SK-N-SH (cell line): ENCODE data around the gene AK4. TPM values are rescaled to one million over a fixed set of nuclear protein-coding genes. Genes with fewer than 3 reads are reported as not detected.

Experiments
- CTCF ChIA-PET: fragments of 300-600, 350-600 bp; formaldehyde crosslinking; extraction: SDS; loops from one replicate; lab custom pipeline; 2021; lab: Yijun Ruan, JAX
- POLR2A ChIA-PET: fragments of 350-600 bp; sonication (Branson Sonifier 250); formaldehyde crosslinking; extraction: SDS; loops from one replicate; lab custom pipeline; 2020; ENCODE audit warnings: antibody characterized with exemption, inconsistent platforms; lab: Yijun Ruan, JAX
- DNase-seq: peaks from one replicate; pipeline ENCODE4 v3.0.0; 2012
- H2AFZ ChIP-seq: fragments of 200-600 bp; sonication (generic); 2 replicates; pipeline ENCODE4 v1.8.1; 2016; ENCODE audit warnings: antibody characterized with exemption, mild to moderate bottlenecking, low read depth
- H3F3A ChIP-seq: fragments of 200-600 bp; sonication (generic); replicated peaks from 2 replicates; pipeline ENCODE3; 2016; ENCODE audit warnings: antibody characterized with exemption, mild to moderate bottlenecking; ENCODE audit not compliant: insufficient read depth
- H3K27ac ChIP-seq, 2 experiments: fragments of 200-500 bp in 1 of 2; fragments of 200-600 bp in 1 of 2; sonication (Bioruptor generic) in 1 of 2; sonication (generic), shearing (Covaris generic) in 1 of 2; 2 replicates each; pipeline versions ENCODE4 v1.5.1 to v1.6.1; 2014 to 2016; ENCODE audit warnings: low read depth in 2 of 2, inconsistent platforms in 1 of 2, low read length in 1 of 2, mild to moderate bottlenecking in 1 of 2, mixed read lengths in 1 of 2
- H3K27me3 ChIP-seq: fragments of 200-600 bp; sonication (generic), shearing (Covaris generic); 2 replicates; pipeline ENCODE4 v1.6.1; 2016; ENCODE audit warnings: mixed run types; ENCODE audit not compliant: insufficient read depth
- H3K36me3 ChIP-seq, 2 experiments: fragments of 200-500 bp in 1 of 2; fragments of 200-600 bp in 1 of 2; sonication (Bioruptor generic) in 1 of 2; sonication (generic) in 1 of 2; replicated peaks in 1 of 2; 2 replicates each; pipeline versions ENCODE3 to v1.5.1; 2014 to 2016; ENCODE audit warnings: low read length in 1 of 2, mild to moderate bottlenecking in 1 of 2; ENCODE audit not compliant: insufficient read depth in 2 of 2, control insufficient read depth in 1 of 2
- H3K4me1 ChIP-seq, 2 experiments: fragments of 200-500 bp in 1 of 2; fragments of 200-600 bp in 1 of 2; sonication (Bioruptor generic) in 1 of 2; sonication (generic), shearing (Covaris generic) in 1 of 2; 2 replicates each; pipeline versions ENCODE4 v1.5.1 to v1.6.1; 2014 to 2016; ENCODE audit warnings: low read depth in 1 of 2, low read length in 1 of 2, mixed run types in 1 of 2; ENCODE audit not compliant: insufficient read depth in 2 of 2, control insufficient read depth in 1 of 2
- H3K4me2 ChIP-seq: fragments of 200-600 bp; sonication (generic), shearing (Covaris generic); 2 replicates; pipeline ENCODE4 v1.6.1; 2017; ENCODE audit warnings: mixed run types
- H3K4me3 ChIP-seq, 2 experiments: fragments of 200-500 bp in 1 of 2; fragments of 200-600 bp in 1 of 2; sonication (Bioruptor generic) in 1 of 2; sonication (generic), shearing (Covaris generic) in 1 of 2; 2 replicates each; pipeline versions ENCODE4 v1.5.1 to v1.8.1; 2014 to 2016; ENCODE audit warnings: low read depth in 2 of 2, inconsistent platforms in 1 of 2, low read length in 1 of 2, mild to moderate bottlenecking in 1 of 2, mixed read lengths in 1 of 2, moderate library complexity in 1 of 2
- H3K79me2 ChIP-seq: fragments of 200-600 bp; sonication (generic); 2 replicates; pipeline ENCODE4 v1.8.1; 2017; ENCODE audit warnings: mild to moderate bottlenecking; ENCODE audit not compliant: insufficient read depth
- H3K9ac ChIP-seq: fragments of 200-600 bp; sonication (generic); 2 replicates; pipeline ENCODE4 v1.6.1; 2017; ENCODE audit warnings: mixed run types
- H3K9me2 ChIP-seq: fragments of 200-600 bp; sonication (generic); 2 replicates; pipeline ENCODE4 v1.6.1; 2017; ENCODE audit warnings: mixed run types
- H3K9me3 ChIP-seq: fragments of 200-600 bp; sonication (generic); 2 replicates; pipeline ENCODE4 v1.6.1; 2017; ENCODE audit warnings: mixed run types, mild to moderate bottlenecking, moderate library complexity
- H4K20me1 ChIP-seq: fragments of 200-600 bp; sonication (generic); 2 replicates; pipeline ENCODE4 v1.6.1; 2017; ENCODE audit warnings: mild to moderate bottlenecking, mixed run types; ENCODE audit not compliant: insufficient read depth
- CHD2 ChIP-seq: fragments of 150-350 bp; IDR thresholded peaks from 2 replicates; pipeline ENCODE4 v1.6.1; 2018; ENCODE audit warnings: low read length; ENCODE audit not compliant: partially characterized antibody
- EP300 ChIP-seq, 2 experiments: IDR thresholded peaks; 2 replicates each; pipeline versions ENCODE4 v1.4.0 to v1.6.1; 2012; ENCODE audit warnings: borderline replicate concordance in 1 of 2, low read depth in 1 of 2, low read length in 1 of 2
- EZH2phosphoT487 ChIP-seq: fragments of 200-600 bp; sonication (generic); IDR thresholded peaks from 2 replicates; pipeline ENCODE4 v1.6.1; 2017; ENCODE audit warnings: low read depth, mixed run types, mild to moderate bottlenecking, antibody characterized with exemption, moderate library complexity, borderline replicate concordance
- FOXJ3 ChIP-seq: sonication (generic); formaldehyde crosslinking; IDR thresholded peaks from 2 replicates; pipeline ENCODE4 v1.5.1; 2020; ENCODE audit warnings: mild to moderate bottlenecking, missing genetic modification reagents
- FOXM1 ChIP-seq: IDR thresholded peaks from 2 replicates; pipeline ENCODE4 v1.4.0; 2012; ENCODE audit warnings: low read depth, mild to moderate bottlenecking
- GABPA ChIP-seq: IDR thresholded peaks from 2 replicates; pipeline ENCODE4 v1.4.0; 2012; ENCODE audit warnings: low read depth, mild to moderate bottlenecking
- GATA2 ChIP-seq: sonication (generic); formaldehyde crosslinking; IDR thresholded peaks from 2 replicates; pipeline ENCODE4 v1.5.0; 2020; ENCODE audit warnings: mild to moderate bottlenecking, missing genetic modification reagents
- JUND ChIP-seq: IDR thresholded peaks from 2 replicates; pipeline ENCODE4 v1.4.0; 2012
- MEF2A ChIP-seq: IDR thresholded peaks from 2 replicates; pipeline ENCODE4 v1.4.0; 2012; ENCODE audit warnings: low read depth, borderline replicate concordance
- NFIC ChIP-seq: IDR thresholded peaks from 2 replicates; pipeline ENCODE4 v1.4.0; 2012; ENCODE audit warnings: borderline replicate concordance
- RAD21 ChIP-seq: IDR thresholded peaks from 2 replicates; pipeline ENCODE4 v1.6.1; 2012; ENCODE audit warnings: mild to moderate bottlenecking, low read length
- RCOR1 ChIP-seq: fragments of 150-350 bp; IDR thresholded peaks from 2 replicates; pipeline ENCODE4 v1.6.1; 2017; ENCODE audit warnings: antibody characterized with exemption, low read length
- RFX5 ChIP-seq: IDR thresholded peaks from 2 replicates; pipeline ENCODE4 v1.6.1; 2012; ENCODE audit warnings: mild to moderate bottlenecking, improper control_type of control experiment, low read length
- SIN3A ChIP-seq: IDR thresholded peaks from 2 replicates; pipeline ENCODE4 v1.6.1; 2012; ENCODE audit warnings: low read depth, mild to moderate bottlenecking, low read length, moderate library complexity, borderline replicate concordance
- SMC3 ChIP-seq: IDR thresholded peaks from 2 replicates; pipeline ENCODE4 v1.6.1; 2012; ENCODE audit warnings: low read depth, low read length, improper control_type of control experiment
- TAF1 ChIP-seq: IDR thresholded peaks from 2 replicates; pipeline ENCODE4 v1.6.1; 2012; ENCODE audit warnings: low read depth, mild to moderate bottlenecking, low read length, moderate library complexity, borderline replicate concordance
- TCF12 ChIP-seq: IDR thresholded peaks from 2 replicates; pipeline ENCODE4 v1.4.0; 2012
- YY1 ChIP-seq: IDR thresholded peaks from 2 replicates; pipeline ENCODE4 v1.4.0; 2012; ENCODE audit warnings: low read depth, mild to moderate bottlenecking
- ZBTB33 ChIP-seq: IDR thresholded peaks from 2 replicates; pipeline ENCODE4 v1.4.0; 2012; ENCODE audit warnings: low read depth, borderline replicate concordance
- WGBS: methylation state at CpG from one replicate; pipeline ENCODE4 v1.1.6; 2017; ENCODE audit warnings: low lambda C conversion rate; 5-methylcytosine and 5-hydroxymethylcytosine counted together
- polyA plus RNA-seq, 3 experiments: library from polyadenylated mRNA; depleted of rRNA; stranded (reverse); fragments of >200 nt; gene quantifications; 2 replicates each; pipeline ENCODE4 v1.2.3, GENCODE V29; 2012
- TF ChIP-seq, protein P1 (sequence below): fragments of 200-600 bp; sonication (generic); IDR thresholded peaks from 2 replicates; pipeline ENCODE4 v1.6.1; 2017; ENCODE audit warnings: antibody characterized with exemption, mild to moderate bottlenecking, moderate library complexity
- TF ChIP-seq, protein P2 (sequence below): fragments of 150-350 bp; IDR thresholded peaks from 2 replicates; pipeline ENCODE4 v1.6.1; 2016; ENCODE audit warnings: mild to moderate bottlenecking, low read depth, low read length

The AK4 gene
- polyA plus RNA-seq, 1 of the 3 experiments (the other 2 are of a cell fraction): 6.4 TPM

- Histone ChIP-seq H3K36me3 (no peaks in the 10 kb centered on the region), H3K9me3 (no peaks in the 10 kb centered on the region), H3K9me2 (no peaks in the 10 kb centered on the region), H3K4me2 (no peak overlapping the region), H3K4me1 (peaks cover 5 to 6% of the 10 kb centered on the region in 2 experiments; a peak in 2 of 4 replicates), H3K27me3 (no peaks in the 10 kb centered on the region), H3K79me2 (no peaks in the 10 kb centered on the region), H3K27ac (no peak overlapping the region), H2AFZ (no peak overlapping the region), H3F3A (peaks cover 15% of the 10 kb centered on the region), H3K9ac (no peak overlapping the region), H4K20me1 (no peaks in the 10 kb centered on the region), H3K4me3 (no peak overlapping the region)
- 86% methylated on average over 4 of the region's 4 CpGs for WGBS
- TF ChIP-seq MEF2A: no peak
- TF ChIP-seq FOXM1: no peak
- TF ChIP-seq RAD21: no peak
- no peak for TF ChIP-seq EZH2phosphoT487
- no peak for TF ChIP-seq GATA2
- TF ChIP-seq YY1: no peak
- no peak for TF ChIP-seq CHD2
- no peak for TF ChIP-seq ZBTB33
- no peak for TF ChIP-seq TAF1
- TF ChIP-seq NFIC: no peak
- no peak for DNase-seq
- ChIA-PET POLR2A (no interaction called here), CTCF (no interaction called here)
These were observed 5.6 kb downstream of the AK4 start for GRCh38 chr1:65153635-65154034.

DNA sequence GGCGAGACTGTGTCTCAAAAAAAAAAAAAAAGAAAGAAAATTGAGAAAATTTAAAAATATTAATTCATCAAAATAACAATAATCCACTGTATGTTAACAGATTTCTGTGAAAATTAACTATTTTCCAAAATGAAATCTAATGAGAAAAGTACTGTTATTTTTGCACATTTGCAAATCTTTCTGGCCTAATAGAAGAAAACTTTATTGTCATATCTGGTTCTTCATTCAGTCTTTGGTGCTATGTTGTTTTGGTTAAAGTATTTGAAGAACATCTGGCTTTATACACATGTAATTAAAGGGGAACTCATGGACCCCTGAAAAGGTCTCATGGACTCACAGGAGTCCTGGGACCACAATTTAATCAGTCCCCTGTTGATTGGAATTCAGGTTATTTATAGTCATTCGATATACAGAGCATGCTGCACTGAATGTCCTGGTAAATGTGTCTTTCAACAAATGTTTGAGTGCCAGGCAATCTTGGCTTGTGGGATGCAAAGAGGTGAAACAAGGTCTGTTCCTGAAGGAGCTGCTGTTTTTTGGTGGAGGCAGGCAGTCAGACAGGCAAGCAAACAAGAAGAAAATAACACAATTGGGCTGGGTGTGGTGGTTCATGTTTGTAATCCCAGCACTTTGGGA lies 9.0 kb downstream of the AK4 start:
- H3F3A ChIP-seq: no peaks in the 10 kb centered on the region
- no peak overlapping the region for H3K27ac ChIP-seq
- TF ChIP-seq, protein P1, sequence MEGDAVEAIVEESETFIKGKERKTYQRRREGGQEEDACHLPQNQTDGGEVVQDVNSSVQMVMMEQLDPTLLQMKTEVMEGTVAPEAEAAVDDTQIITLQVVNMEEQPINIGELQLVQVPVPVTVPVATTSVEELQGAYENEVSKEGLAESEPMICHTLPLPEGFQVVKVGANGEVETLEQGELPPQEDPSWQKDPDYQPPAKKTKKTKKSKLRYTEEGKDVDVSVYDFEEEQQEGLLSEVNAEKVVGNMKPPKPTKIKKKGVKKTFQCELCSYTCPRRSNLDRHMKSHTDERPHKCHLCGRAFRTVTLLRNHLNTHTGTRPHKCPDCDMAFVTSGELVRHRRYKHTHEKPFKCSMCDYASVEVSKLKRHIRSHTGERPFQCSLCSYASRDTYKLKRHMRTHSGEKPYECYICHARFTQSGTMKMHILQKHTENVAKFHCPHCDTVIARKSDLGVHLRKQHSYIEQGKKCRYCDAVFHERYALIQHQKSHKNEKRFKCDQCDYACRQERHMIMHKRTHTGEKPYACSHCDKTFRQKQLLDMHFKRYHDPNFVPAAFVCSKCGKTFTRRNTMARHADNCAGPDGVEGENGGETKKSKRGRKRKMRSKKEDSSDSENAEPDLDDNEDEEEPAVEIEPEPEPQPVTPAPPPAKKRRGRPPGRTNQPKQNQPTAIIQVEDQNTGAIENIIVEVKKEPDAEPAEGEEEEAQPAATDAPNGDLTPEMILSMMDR: no peak
- TF ChIP-seq, protein P2, sequence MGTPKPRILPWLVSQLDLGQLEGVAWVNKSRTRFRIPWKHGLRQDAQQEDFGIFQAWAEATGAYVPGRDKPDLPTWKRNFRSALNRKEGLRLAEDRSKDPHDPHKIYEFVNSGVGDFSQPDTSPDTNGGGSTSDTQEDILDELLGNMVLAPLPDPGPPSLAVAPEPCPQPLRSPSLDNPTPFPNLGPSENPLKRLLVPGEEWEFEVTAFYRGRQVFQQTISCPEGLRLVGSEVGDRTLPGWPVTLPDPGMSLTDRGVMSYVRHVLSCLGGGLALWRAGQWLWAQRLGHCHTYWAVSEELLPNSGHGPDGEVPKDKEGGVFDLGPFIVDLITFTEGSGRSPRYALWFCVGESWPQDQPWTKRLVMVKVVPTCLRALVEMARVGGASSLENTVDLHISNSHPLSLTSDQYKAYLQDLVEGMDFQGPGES: no peak
- no peak for TF ChIP-seq TCF12
- TF ChIP-seq EZH2phosphoT487: no peak
- no peak for TF ChIP-seq GABPA
- no peak for TF ChIP-seq FOXJ3 (CRISPR knock-in tag)
- no peak for TF ChIP-seq RCOR1
- TF ChIP-seq CHD2: no peak
- TF ChIP-seq TAF1: no peak
- TF ChIP-seq SIN3A: no peak
- TF ChIP-seq NFIC: no peak
- no peak for TF ChIP-seq FOXM1
- no peak for TF ChIP-seq RAD21
- TF ChIP-seq RFX5: no peak
- no peak for TF ChIP-seq EP300 (IDR thresholded peaks at IDR 0.05; ENCODE audit: borderline replicate concordance in 1 of 2, low read depth in 1 of 2, low read length in 1 of 2)
- TF ChIP-seq SMC3: no peak
- no peak for TF ChIP-seq JUND
- TF ChIP-seq ZBTB33: no peak
- CTCF ChIA-PET: no interaction called here
- no peaks in the 10 kb centered on the region for H3K4me1 ChIP-seq
- no peaks in the 10 kb centered on the region for H4K20me1 ChIP-seq
- no peaks in the 10 kb centered on the region for H3K36me3 ChIP-seq
- H3K9ac ChIP-seq: no peak overlapping the region
- no peaks in the 10 kb centered on the region for H3K9me2 ChIP-seq
- no peak overlapping the region for H3K4me2 ChIP-seq
- no peak overlapping the region for H2AFZ ChIP-seq
- WGBS: 88% methylated on average over 2 of the region's 2 CpGs
- no peak for DNase-seq
- H3K9me3 ChIP-seq: no peaks in the 10 kb centered on the region
- H3K27me3 ChIP-seq: no peaks in the 10 kb centered on the region
- POLR2A ChIA-PET: interaction anchor here (0.7 kb wide), 1 partner anchor 28 kb away, joined by 3 read pairs; no protein-coding TSS in a partner anchor
- H3K79me2 ChIP-seq: no peaks in the 10 kb centered on the region
- H3K4me3 ChIP-seq: no peak overlapping the region
